Measurements from ENCODE around the gene GRK4.

DNA sequence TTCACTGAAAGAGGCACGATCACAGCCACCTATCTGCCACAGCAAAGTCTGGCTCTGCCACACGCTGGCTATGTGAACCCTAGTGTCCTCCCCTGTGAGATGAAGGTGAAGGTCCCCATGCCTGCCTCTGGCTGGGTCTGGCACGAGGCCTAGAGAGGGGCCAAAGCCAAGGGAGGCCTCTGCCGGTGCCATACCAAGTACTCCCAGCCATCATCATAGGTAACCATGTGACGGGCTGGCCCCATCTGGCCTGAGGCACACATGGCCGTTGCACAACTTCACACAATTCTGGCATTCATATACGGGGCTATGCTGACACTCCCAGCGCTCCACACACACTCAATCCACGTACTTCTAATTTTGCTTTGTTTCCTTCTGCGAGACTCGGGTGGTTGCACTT lies 15.4 kb upstream of the GRK4 start:
- TF ChIP-seq, protein P1, sequence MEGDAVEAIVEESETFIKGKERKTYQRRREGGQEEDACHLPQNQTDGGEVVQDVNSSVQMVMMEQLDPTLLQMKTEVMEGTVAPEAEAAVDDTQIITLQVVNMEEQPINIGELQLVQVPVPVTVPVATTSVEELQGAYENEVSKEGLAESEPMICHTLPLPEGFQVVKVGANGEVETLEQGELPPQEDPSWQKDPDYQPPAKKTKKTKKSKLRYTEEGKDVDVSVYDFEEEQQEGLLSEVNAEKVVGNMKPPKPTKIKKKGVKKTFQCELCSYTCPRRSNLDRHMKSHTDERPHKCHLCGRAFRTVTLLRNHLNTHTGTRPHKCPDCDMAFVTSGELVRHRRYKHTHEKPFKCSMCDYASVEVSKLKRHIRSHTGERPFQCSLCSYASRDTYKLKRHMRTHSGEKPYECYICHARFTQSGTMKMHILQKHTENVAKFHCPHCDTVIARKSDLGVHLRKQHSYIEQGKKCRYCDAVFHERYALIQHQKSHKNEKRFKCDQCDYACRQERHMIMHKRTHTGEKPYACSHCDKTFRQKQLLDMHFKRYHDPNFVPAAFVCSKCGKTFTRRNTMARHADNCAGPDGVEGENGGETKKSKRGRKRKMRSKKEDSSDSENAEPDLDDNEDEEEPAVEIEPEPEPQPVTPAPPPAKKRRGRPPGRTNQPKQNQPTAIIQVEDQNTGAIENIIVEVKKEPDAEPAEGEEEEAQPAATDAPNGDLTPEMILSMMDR (IDR thresholded peaks at IDR 0.05; ENCODE audit: insufficient read depth, low read length) = no peak
- no peak for TF ChIP-seq GABPA (IDR thresholded peaks at IDR 0.05; ENCODE audit: low read depth)
- TF ChIP-seq POLR2AphosphoS5 (IDR thresholded peaks at IDR 0.05; ENCODE audit: low read depth) = no peak
- TF ChIP-seq, protein P2, sequence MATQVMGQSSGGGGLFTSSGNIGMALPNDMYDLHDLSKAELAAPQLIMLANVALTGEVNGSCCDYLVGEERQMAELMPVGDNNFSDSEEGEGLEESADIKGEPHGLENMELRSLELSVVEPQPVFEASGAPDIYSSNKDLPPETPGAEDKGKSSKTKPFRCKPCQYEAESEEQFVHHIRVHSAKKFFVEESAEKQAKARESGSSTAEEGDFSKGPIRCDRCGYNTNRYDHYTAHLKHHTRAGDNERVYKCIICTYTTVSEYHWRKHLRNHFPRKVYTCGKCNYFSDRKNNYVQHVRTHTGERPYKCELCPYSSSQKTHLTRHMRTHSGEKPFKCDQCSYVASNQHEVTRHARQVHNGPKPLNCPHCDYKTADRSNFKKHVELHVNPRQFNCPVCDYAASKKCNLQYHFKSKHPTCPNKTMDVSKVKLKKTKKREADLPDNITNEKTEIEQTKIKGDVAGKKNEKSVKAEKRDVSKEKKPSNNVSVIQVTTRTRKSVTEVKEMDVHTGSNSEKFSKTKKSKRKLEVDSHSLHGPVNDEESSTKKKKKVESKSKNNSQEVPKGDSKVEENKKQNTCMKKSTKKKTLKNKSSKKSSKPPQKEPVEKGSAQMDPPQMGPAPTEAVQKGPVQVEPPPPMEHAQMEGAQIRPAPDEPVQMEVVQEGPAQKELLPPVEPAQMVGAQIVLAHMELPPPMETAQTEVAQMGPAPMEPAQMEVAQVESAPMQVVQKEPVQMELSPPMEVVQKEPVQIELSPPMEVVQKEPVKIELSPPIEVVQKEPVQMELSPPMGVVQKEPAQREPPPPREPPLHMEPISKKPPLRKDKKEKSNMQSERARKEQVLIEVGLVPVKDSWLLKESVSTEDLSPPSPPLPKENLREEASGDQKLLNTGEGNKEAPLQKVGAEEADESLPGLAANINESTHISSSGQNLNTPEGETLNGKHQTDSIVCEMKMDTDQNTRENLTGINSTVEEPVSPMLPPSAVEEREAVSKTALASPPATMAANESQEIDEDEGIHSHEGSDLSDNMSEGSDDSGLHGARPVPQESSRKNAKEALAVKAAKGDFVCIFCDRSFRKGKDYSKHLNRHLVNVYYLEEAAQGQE (IDR thresholded peaks at IDR 0.05; ENCODE audit: insufficient replicate concordance, low read depth) = no peak
- no peak for TF ChIP-seq SPI1 (IDR thresholded peaks at IDR 0.05; ENCODE audit: borderline replicate concordance, low read depth)

All from HL-60 (cell line).